Measurements from ENCODE around the gene CDH13.

Gene CDH13

GRCh38 chr16:83682116-83682867, 1055.5 kb downstream of the CDH13 start:
- H3K4me3 ChIP-seq (replicated peaks; ENCODE audit: low read depth, low read length): no peak overlapping the region
- DNase-seq (ENCODE audit: extremely low read depth, insufficient read length): no peak
- TF ChIP-seq CTCF (IDR thresholded peaks at IDR 0.05; ENCODE audit: insufficient read depth, low read length, poor library complexity, severe bottlenecking): no peak
- H3K27me3 ChIP-seq (replicated peaks; ENCODE audit: control insufficient read depth, insufficient read depth, low read length): no peaks in the 10 kb centered on the region; the same call in 1 of the 2 replicates
- H3K36me3 ChIP-seq (ENCODE audit: control insufficient read depth, insufficient read depth, low read length): no peaks in the 10 kb centered on the region

DNA sequence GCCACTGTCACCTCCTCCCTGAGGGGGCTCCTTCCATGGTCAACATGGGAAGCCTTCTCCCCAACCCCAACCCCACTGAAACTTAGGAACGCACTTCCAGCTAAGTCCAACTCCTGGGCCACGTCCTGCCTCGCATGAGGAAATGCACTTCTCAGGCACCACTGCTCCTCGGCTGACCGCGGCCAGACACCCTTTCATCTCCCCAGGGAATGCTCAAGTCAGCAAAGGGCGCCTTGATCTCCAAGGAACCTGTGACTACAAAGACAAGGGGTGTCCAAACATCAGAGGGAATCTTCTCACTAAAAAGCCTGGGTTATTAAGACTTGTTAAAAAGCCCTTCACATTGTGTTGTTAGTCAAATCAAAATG, 1056.1 kb downstream of the CDH13 start:
- DNase-seq (ENCODE audit: extremely low read depth, insufficient read length): no peak
- TF ChIP-seq CTCF (IDR thresholded peaks at IDR 0.05; ENCODE audit: insufficient read depth, low read length, poor library complexity, severe bottlenecking): no peak
- H3K27me3 ChIP-seq (replicated peaks; ENCODE audit: control insufficient read depth, insufficient read depth, low read length): no peaks in the 10 kb centered on the region; the same call in 1 of the 2 replicates
- no peaks in the 10 kb centered on the region for H3K36me3 ChIP-seq (ENCODE audit: control insufficient read depth, insufficient read depth, low read length)
- no peak overlapping the region for H3K4me3 ChIP-seq (replicated peaks; ENCODE audit: low read depth, low read length)

DNA sequence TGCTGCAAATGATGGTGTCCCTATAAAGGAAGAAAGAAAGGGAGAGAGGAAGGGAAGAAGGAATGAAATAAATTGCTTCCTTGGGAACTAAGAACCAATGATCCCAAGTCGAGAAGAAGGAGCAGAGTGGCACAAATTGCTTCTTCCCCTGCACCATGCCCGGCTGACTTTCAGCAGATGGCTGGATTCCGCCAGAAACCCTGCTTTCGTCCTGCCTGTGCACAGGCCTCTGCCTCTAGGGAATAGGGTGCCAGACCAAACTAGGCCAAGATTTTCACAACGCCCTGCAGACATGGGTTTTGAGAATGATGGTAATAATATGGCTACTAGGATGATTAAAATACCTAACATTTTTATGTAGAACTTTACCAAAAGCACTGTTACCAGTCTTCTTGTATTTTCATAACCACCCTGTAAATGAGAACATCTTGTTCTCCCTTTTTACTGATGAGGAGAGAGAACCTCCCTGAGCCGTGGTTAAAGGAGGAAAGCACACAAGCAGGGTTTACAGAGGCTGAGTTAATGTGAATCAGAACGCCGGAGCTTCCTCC, 1058.9 kb downstream of the CDH13 start:
- TF ChIP-seq CTCF (IDR thresholded peaks at IDR 0.05; ENCODE audit: insufficient read depth, low read length, poor library complexity, severe bottlenecking): no peak
- H3K27me3 ChIP-seq (replicated peaks; ENCODE audit: control insufficient read depth, insufficient read depth, low read length): no peaks in the 10 kb centered on the region; the same call in 1 of the 2 replicates
- no peak overlapping the region for H3K4me3 ChIP-seq (replicated peaks; ENCODE audit: low read depth, low read length)

GRCh38 chr16:83686726-83687125, 1060.0 kb downstream of the CDH13 start:
- no peak for DNase-seq (ENCODE audit: extremely low read depth, insufficient read length)
- Histone ChIP-seq H3K4me3 (replicated peaks; ENCODE audit: low read depth, low read length) (no peak overlapping the region), H3K27me3 (replicated peaks; ENCODE audit: control insufficient read depth, insufficient read depth, low read length) (no peaks in the 10 kb centered on the region; the same call in 1 of the 2 replicates), H3K36me3 (ENCODE audit: control insufficient read depth, insufficient read depth, low read length) (no peaks in the 10 kb centered on the region)
- TF ChIP-seq CTCF (IDR thresholded peaks at IDR 0.05; ENCODE audit: insufficient read depth, low read length, poor library complexity, severe bottlenecking): no peak

More for the DNA sequence above, 1058.9 kb downstream of the CDH13 start:
- no peaks in the 10 kb centered on the region for H3K36me3 ChIP-seq (ENCODE audit: control insufficient read depth, insufficient read depth, low read length)
- DNase-seq (ENCODE audit: extremely low read depth, insufficient read length): no peak

DNA sequence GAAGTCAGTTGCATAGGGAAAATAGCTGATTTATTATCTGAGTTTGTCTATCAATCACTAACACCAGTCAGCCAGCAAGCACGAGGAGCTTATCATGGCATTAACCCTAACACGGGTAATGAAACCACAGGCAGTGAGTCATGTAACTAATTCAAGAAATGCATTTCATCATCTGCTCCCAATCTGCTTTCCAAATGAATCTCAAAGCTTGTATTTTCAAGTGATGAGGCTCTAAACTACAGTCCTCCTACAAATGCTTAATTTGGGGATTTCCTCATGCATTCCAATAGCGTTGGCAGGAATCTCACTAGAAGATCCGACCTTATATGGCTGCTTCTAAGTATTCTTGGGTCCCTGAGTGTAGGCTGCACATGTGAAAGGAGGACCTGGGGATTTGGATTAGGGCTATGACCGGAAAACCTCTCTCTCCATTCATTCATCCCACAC, 1062.6 kb downstream of the CDH13 start:
- no peak for DNase-seq (ENCODE audit: extremely low read depth, insufficient read length)
- Histone ChIP-seq H3K36me3 (ENCODE audit: control insufficient read depth, insufficient read depth, low read length) (no peaks in the 10 kb centered on the region), H3K4me3 (replicated peaks; ENCODE audit: low read depth, low read length) (no peak overlapping the region), H3K27me3 (replicated peaks; ENCODE audit: control insufficient read depth, insufficient read depth, low read length) (no peaks in the 10 kb centered on the region; the same call in 1 of the 2 replicates)
- no peak for TF ChIP-seq CTCF (IDR thresholded peaks at IDR 0.05; ENCODE audit: insufficient read depth, low read length, poor library complexity, severe bottlenecking)
